SU-DHL-6 (cell line): ENCODE results near the gene SYTL3.

Source experiments
- H2AFZ ChIP-seq: fragments of 200-600 bp; sonication (generic); 2 replicates; pipeline ENCODE4 v1.6.1; 2014; ENCODE audit warnings: low read depth, mild to moderate bottlenecking, moderate library complexity, mixed read lengths, antibody characterized with exemption, low read length; ENCODE audit not compliant: severe bottlenecking
- H3F3A ChIP-seq: fragments of 200-600 bp; shearing (Covaris generic); 2 replicates; pipeline ENCODE4 v1.6.0; 2016; ENCODE audit warnings: antibody characterized with exemption, mild to moderate bottlenecking; ENCODE audit not compliant: insufficient read depth
- H3K27ac ChIP-seq: fragments of 200-600 bp; sonication (generic); 2 replicates; pipeline ENCODE4 v1.5.1; 2016; ENCODE audit warnings: low read depth, mild to moderate bottlenecking, low read length, moderate library complexity, mixed read lengths
- H3K27me3 ChIP-seq: fragments of 200-600 bp; sonication (generic), shearing (Covaris generic); 2 replicates; pipeline ENCODE4 v1.6.0; 2014; ENCODE audit warnings: mild to moderate bottlenecking, low read length
- H3K36me3 ChIP-seq: fragments of 200-600 bp; sonication (generic); 2 replicates; pipeline ENCODE4 v1.6.1; 2014; ENCODE audit warnings: mild to moderate bottlenecking, low read length, mixed read lengths
- H3K4me2 ChIP-seq: fragments of 300-600, 200-600 bp; shearing (Covaris generic), sonication (generic); 2 replicates; pipeline ENCODE4 v1.6.0; 2014; ENCODE audit warnings: low read length, low read depth, mild to moderate bottlenecking; ENCODE audit not compliant: poor library complexity, severe bottlenecking
- H3K4me3 ChIP-seq: fragments of 200-600 bp; sonication (generic); 2 replicates; pipeline ENCODE4 v1.5.1; 2014; ENCODE audit warnings: antibody characterized with exemption, low read length, mild to moderate bottlenecking, mixed read lengths; ENCODE audit not compliant: insufficient read depth, poor library complexity, severe bottlenecking
- H3K79me2 ChIP-seq: fragments of 200-600 bp; sonication (generic); 2 replicates; pipeline ENCODE4 v1.6.1; 2014; ENCODE audit warnings: mild to moderate bottlenecking, low read length, moderate library complexity; ENCODE audit not compliant: insufficient read depth
- H3K9ac ChIP-seq: fragments of 200-600 bp; sonication (generic); 2 replicates; pipeline ENCODE4 v1.7.0; 2014; ENCODE audit warnings: mild to moderate bottlenecking, low read length
- H3K9me2 ChIP-seq: fragments of 200-600 bp; sonication (generic); replicated peaks from 2 replicates; pipeline ENCODE4 v1.6.1; 2014; ENCODE audit warnings: low read length; ENCODE audit not compliant: insufficient read depth
- H3K9me3 ChIP-seq: fragments of 200-600 bp; sonication (generic); 2 replicates; pipeline ENCODE4 v1.6.1; 2014; ENCODE audit warnings: low read length, mixed read lengths; ENCODE audit not compliant: insufficient read depth
- H4K20me1 ChIP-seq: fragments of 200-600 bp; sonication (generic); 2 replicates; pipeline ENCODE4 v1.6.1; 2014; ENCODE audit warnings: low read depth, mild to moderate bottlenecking, antibody characterized with exemption, low read length, moderate library complexity, mixed read lengths
- CTCF ChIP-seq: fragments of 200-600 bp; sonication (generic); IDR thresholded peaks from one replicate; pipeline ENCODE4 v1.5.1; 2017; ENCODE audit warnings: antibody characterized with exemption, mild to moderate bottlenecking, low read length, moderate library complexity; ENCODE audit not compliant: insufficient read depth, poor library complexity, severe bottlenecking
- EZH2phosphoT487 ChIP-seq: fragments of 200-600 bp; sonication (generic), shearing (Covaris generic); conservative IDR thresholded peaks from 2 replicates; pipeline ENCODE4 v1.6.1; 2018; ENCODE audit warnings: mild to moderate bottlenecking, antibody characterized with exemption, low read length, moderate library complexity, mixed read lengths

Gene SYTL3

GRCh38 chr6:158783851-158784250 lies 134.0 kb downstream of the SYTL3 start:
- TF ChIP-seq CTCF, result no peak
- TF ChIP-seq EZH2phosphoT487, result no peak
- H3K36me3 ChIP-seq, result peaks cover 69% of the 10 kb centered on the region
- H3K4me3 ChIP-seq, result no peak overlapping the region
- H3K79me2 ChIP-seq, result peaks cover 66% of the 10 kb centered on the region
- no peak overlapping the region for H2AFZ ChIP-seq
- peaks cover 15% of the 10 kb centered on the region; the same call in 1 of the 2 replicates for H3F3A ChIP-seq
- no peaks in the 10 kb centered on the region for H3K9me2 ChIP-seq
- peaks cover 14% of the 10 kb centered on the region for H4K20me1 ChIP-seq
- H3K27ac ChIP-seq, result no peak overlapping the region
- no peaks in the 10 kb centered on the region for H3K9me3 ChIP-seq
- H3K27me3 ChIP-seq, result no peaks in the 10 kb centered on the region
- H3K4me2 ChIP-seq, result no peak overlapping the region
- H3K9ac ChIP-seq, result no peak overlapping the region

- no peaks in the 10 kb centered on the region for H3K27me3 ChIP-seq
- peaks cover 70% of the 10 kb centered on the region for H3K36me3 ChIP-seq
- H3K9me3 ChIP-seq, result no peaks in the 10 kb centered on the region
- TF ChIP-seq CTCF (no peak), EZH2phosphoT487 (no peak)
- H3F3A ChIP-seq, result peaks cover 21% of the 10 kb centered on the region; the same call in 1 of the 2 replicates
- H3K4me3 ChIP-seq, result no peak overlapping the region
- H3K9ac ChIP-seq, result no peak overlapping the region
- no peaks in the 10 kb centered on the region for H3K9me2 ChIP-seq
- H3K4me2 ChIP-seq, result no peak overlapping the region
- H4K20me1 ChIP-seq, result peaks cover 17% of the 10 kb centered on the region; the same call in 1 of the 2 replicates
- no peak overlapping the region for H3K27ac ChIP-seq
- peaks cover 72% of the 10 kb centered on the region for H3K79me2 ChIP-seq
- no peak overlapping the region for H2AFZ ChIP-seq
Measured at GRCh38 chr6:158784505-158784904, 134.7 kb downstream of the SYTL3 start.

GRCh38 chr6:158785036-158785435 lies 135.2 kb downstream of the SYTL3 start:
- peaks cover 73% of the 10 kb centered on the region for H3K36me3 ChIP-seq
- H3K4me2 ChIP-seq, result no peak overlapping the region
- no peaks in the 10 kb centered on the region for H3K9me3 ChIP-seq
- no peaks in the 10 kb centered on the region for H3K9me2 ChIP-seq
- TF ChIP-seq EZH2phosphoT487 (no peak), CTCF (no peak)
- no peak overlapping the region for H3K4me3 ChIP-seq
- H4K20me1 ChIP-seq, result peaks cover 22% of the 10 kb centered on the region; the same call in 1 of the 2 replicates
- no peak overlapping the region for H2AFZ ChIP-seq
- H3K9ac ChIP-seq, result no peak overlapping the region
- H3F3A ChIP-seq, result peaks cover 26% of the 10 kb centered on the region
- H3K79me2 ChIP-seq, result peaks cover 77% of the 10 kb centered on the region
- no peak overlapping the region for H3K27ac ChIP-seq
- H3K27me3 ChIP-seq, result no peaks in the 10 kb centered on the region
